Liver (tissue), 9 donors: Measurements from ENCODE around the gene RGS14. TPM values are rescaled to one million over a fixed set of nuclear protein-coding genes. Genes with fewer than 3 reads are reported as not detected.

Source experiments
- DNase-seq: peaks from one replicate; pipeline ENCODE4 v3.0.0-alpha.2; 2017; ENCODE audit warnings: low spot score
- H3K27ac ChIP-seq, 2 donors: one replicate each; pipeline ENCODE4 v1.7.0; 2013; ENCODE audit warnings: inconsistent platforms in 2 of 2, low read length in 2 of 2, control low read depth in 1 of 2, low read depth in 1 of 2, mild to moderate bottlenecking in 1 of 2
- H3K27me3 ChIP-seq, 4 donors: one replicate each; pipeline versions ENCODE4 v1.6.1 to v1.7.0; 2013; ENCODE audit warnings: low read length in 3 of 4, inconsistent platforms in 1 of 4, mild to moderate bottlenecking in 1 of 4, moderate library complexity in 1 of 4; ENCODE audit not compliant: control insufficient read depth in 4 of 4, insufficient read depth in 4 of 4
- H3K36me3 ChIP-seq, 4 donors: one replicate each; pipeline versions ENCODE4 v1.6.1 to v1.7.0; 2013; ENCODE audit warnings: low read length in 3 of 4, mild to moderate bottlenecking in 3 of 4, low read depth in 1 of 4, moderate library complexity in 1 of 4; ENCODE audit not compliant: control insufficient read depth in 4 of 4, insufficient read depth in 3 of 4
- H3K4me1 ChIP-seq, 4 donors: one replicate each; pipeline versions ENCODE4 v1.6.1 to v1.7.0; 2013; ENCODE audit warnings: low read length in 3 of 4, mild to moderate bottlenecking in 3 of 4, moderate library complexity in 1 of 4; ENCODE audit not compliant: control insufficient read depth in 4 of 4, insufficient read depth in 4 of 4
- H3K4me3 ChIP-seq, 3 donors: one replicate each; pipeline versions ENCODE4 v1.6.1 to v1.7.0; 2013; ENCODE audit warnings: low read length in 3 of 3, control low read depth in 1 of 3, low read depth in 1 of 3, mild to moderate bottlenecking in 1 of 3
- H3K9ac ChIP-seq, 2 donors: one replicate each; pipeline ENCODE4 v1.7.0; 2013; ENCODE audit warnings: low read length in 2 of 2, mild to moderate bottlenecking in 2 of 2, moderate library complexity in 2 of 2, control low read depth in 1 of 2, low read depth in 1 of 2
- H3K9me3 ChIP-seq, 4 donors: one replicate each; pipeline versions ENCODE4 v1.6.1 to v1.7.0; 2013; ENCODE audit warnings: low read length in 3 of 4; ENCODE audit not compliant: control insufficient read depth in 4 of 4
- ATF3 ChIP-seq: IDR thresholded peaks from 2 replicates; pipeline ENCODE4 v1.6.1; 2016; ENCODE audit warnings: antibody characterized with exemption
- CTCF ChIP-seq: fragments of 150-350 bp; IDR thresholded peaks from 2 replicates; pipeline ENCODE4 v1.5.1; 2017; ENCODE audit warnings: improper control_type of control experiment, low read depth, low read length; ENCODE audit not compliant: missing input control
- EGR1 ChIP-seq, 2 donors: IDR thresholded peaks; 2 replicates each; pipeline ENCODE4 v1.6.1; 2016 to 2018; ENCODE audit warnings: antibody characterized with exemption in 2 of 2, low read depth in 2 of 2
- FOXA1 ChIP-seq: IDR thresholded peaks from 2 replicates; pipeline ENCODE4 v1.6.1; 2016; ENCODE audit warnings: antibody characterized with exemption
- FOXA2 ChIP-seq: IDR thresholded peaks from 2 replicates; pipeline ENCODE4 v1.6.1; 2016; ENCODE audit warnings: antibody characterized with exemption
- GABPA ChIP-seq, 2 donors: IDR thresholded peaks in 1 of 2; conservative IDR thresholded peaks in 1 of 2; 2 replicates each; pipeline ENCODE4 v1.6.1; 2016; ENCODE audit warnings: antibody characterized with exemption in 2 of 2, mild to moderate bottlenecking in 1 of 2, moderate library complexity in 1 of 2
- HNF4A ChIP-seq, 2 donors: conservative IDR thresholded peaks; 2 replicates each; pipeline ENCODE4 v1.6.1; 2016; ENCODE audit warnings: antibody characterized with exemption in 2 of 2, mild to moderate bottlenecking in 2 of 2
- HNF4G ChIP-seq: IDR thresholded peaks from 2 replicates; pipeline ENCODE4 v1.6.1; 2016; ENCODE audit warnings: antibody characterized with exemption
- JUND ChIP-seq, 2 donors: IDR thresholded peaks; 2 replicates each; pipeline ENCODE4 v1.6.1; 2016; ENCODE audit warnings: antibody characterized with exemption in 2 of 2
- MAX ChIP-seq: IDR thresholded peaks from 2 replicates; pipeline ENCODE4 v1.6.1; 2016; ENCODE audit warnings: antibody characterized with exemption
- NR2F2 ChIP-seq: IDR thresholded peaks from 2 replicates; pipeline ENCODE4 v1.6.1; 2016; ENCODE audit warnings: antibody characterized with exemption
- RAD21 ChIP-seq, 2 donors: IDR thresholded peaks; 2 replicates each; pipeline ENCODE4 v1.6.1; 2016; ENCODE audit warnings: antibody characterized with exemption in 2 of 2, mild to moderate bottlenecking in 2 of 2
- REST ChIP-seq: IDR thresholded peaks from 2 replicates; pipeline ENCODE4 v1.6.1; 2016; ENCODE audit warnings: antibody characterized with exemption, mild to moderate bottlenecking
- RXRA ChIP-seq, 2 donors: IDR thresholded peaks; 2 replicates each; pipeline ENCODE4 v1.6.1; 2017 to 2018; ENCODE audit warnings: antibody characterized with exemption in 2 of 2, mild to moderate bottlenecking in 1 of 2
- SP1 ChIP-seq: IDR thresholded peaks from 2 replicates; pipeline ENCODE4 v1.6.1; 2018; ENCODE audit warnings: antibody characterized with exemption, mild to moderate bottlenecking
- TAF1 ChIP-seq: conservative IDR thresholded peaks from 2 replicates; pipeline ENCODE4 v1.6.1; 2016; ENCODE audit warnings: antibody characterized with exemption, mild to moderate bottlenecking
- YY1 ChIP-seq: IDR thresholded peaks from 2 replicates; pipeline ENCODE4 v1.6.1; 2016; ENCODE audit warnings: antibody characterized with exemption, mild to moderate bottlenecking
- ZBTB33 ChIP-seq: IDR thresholded peaks from 2 replicates; pipeline ENCODE4 v1.6.1; 2016; ENCODE audit warnings: antibody characterized with exemption
- whole genome bisulfite sequencing: extraction: QIAGEN DNeasy Blood & Tissue Kit; methylation state at CpG from one replicate; pipeline ENCODE4 v1.1.7; 2013; 5-methylcytosine and 5-hydroxymethylcytosine counted together
- polyA plus RNA-seq, 2 donors: library from polyadenylated mRNA; stranded (reverse) in 1 of 2; unstranded in 1 of 2; fragments of 200-250 nt in 1 of 2; fragments of >200 nt in 1 of 2; fragmentation: Nextera tagmentation in 1 of 2; extraction: Ambion mirVana in 1 of 2; gene quantifications; one replicate each; pipeline versions ENCODE4 v1.2.1 to v1.2.3, GENCODE V29; 2013 to 2015
- total RNA-seq, 2 donors: library from RNA; depleted of rRNA; stranded (reverse); fragments of >200 nt; gene quantifications; one replicate each; pipeline ENCODE4 v1.2.3, GENCODE V29; 2014
- donor health status: healthy.
- donor health status: healthy.
- donor health status: healthy.
- donor health status: healthy.
- donor health status: healthy.

The RGS14 gene
- total and polyA plus RNA-seq, 4 donors, result 10.2 to 53.8 (median 33.3) TPM

GRCh38 chr5:177384134-177384533 is 26.4 kb downstream of the RGS14 start, which contains the start of gene SLC34A1:
Gene SLC34A1 (plus strand): TSS chr5:177384434. CDS start chr5:177385742, 1,308 bp downstream.
- Histone ChIP-seq H3K27ac (no peak within 1 kb of the TSS), H3K9me3 (no peaks in the 10 kb centered on the region), H3K27me3 (no peaks in the 10 kb centered on the region), H3K36me3 (no peaks in the 10 kb centered on the region), H3K9ac (no peak within 1 kb of the TSS), H3K4me1 (peaks cover 0 to 20% (median 10%) of the 10 kb centered on the region in 4 donors), H3K4me3 (no peak within 1 kb of the TSS)
- no peak for TF ChIP-seq SP1
- TF ChIP-seq RAD21 (IDR thresholded peaks at IDR 0.05), result no peak
- TF ChIP-seq JUND (IDR thresholded peaks at IDR 0.05), result no peak
- TF ChIP-seq MAX, result no peak
- no peak for TF ChIP-seq HNF4G
- TF ChIP-seq TAF1, result no peak
- no peak for TF ChIP-seq YY1
- TF ChIP-seq ZBTB33, result no peak
- no peak for TF ChIP-seq ATF3
- no peak for DNase-seq
- WGBS, result 86% methylated on average over 4 of the region's 4 CpGs

GRCh38 chr5:177385720-177386119 is 28.0 kb downstream of the RGS14 start:
- no peaks in the 10 kb centered on the region for H3K27me3 ChIP-seq
- no peak overlapping the region for H3K9ac ChIP-seq
- no peak overlapping the region for H3K27ac ChIP-seq
- DNase-seq, result no peak
- H3K4me3 ChIP-seq, result no peak overlapping the region
- TF ChIP-seq ATF3 (no peak), RXRA (IDR thresholded peaks at IDR 0.05) (no peak), FOXA1 (no peak), FOXA2 (no peak), SP1 (no peak), EGR1 (IDR thresholded peaks at IDR 0.05; ENCODE audit: low read depth in 2 of 2) (no peak), TAF1 (no peak), JUND (IDR thresholded peaks at IDR 0.05) (no peak), HNF4A (conservative IDR thresholded peaks at IDR 0.05) (no peak), NR2F2 (no peak), HNF4G (no peak), REST (no peak), CTCF (no peak), RAD21 (IDR thresholded peaks at IDR 0.05) (no peak), MAX (no peak), ZBTB33 (no peak), YY1 (no peak), GABPA (IDR thresholded peaks at IDR 0.05 in 1 of 2, conservative IDR thresholded peaks at IDR 0.05 in 1 of 2) (no peak)
- peaks cover 0 to 11% (median 6%) of the 10 kb centered on the region in 4 donors for H3K4me1 ChIP-seq
- H3K9me3 ChIP-seq, result no peaks in the 10 kb centered on the region
- WGBS, result 76% methylated on average over 11 of the region's 11 CpGs
- H3K36me3 ChIP-seq, result no peaks in the 10 kb centered on the region
